Neural cell (in vitro differentiated cells): ENCODE measurements around the gene SND1.

Source experiments
- CTCF ChIP-seq: fragments of 450-650 bp; IDR thresholded peaks from 2 replicates; pipeline ENCODE4 v1.5.1; 2014; ENCODE audit warnings: antibody characterized with exemption, mild to moderate bottlenecking, moderate library complexity; ENCODE audit not compliant: poor library complexity, severe bottlenecking
- TAF1 ChIP-seq: IDR thresholded peaks from 2 replicates; pipeline ENCODE4 v1.6.1; 2012; ENCODE audit warnings: low read depth

DNA sequence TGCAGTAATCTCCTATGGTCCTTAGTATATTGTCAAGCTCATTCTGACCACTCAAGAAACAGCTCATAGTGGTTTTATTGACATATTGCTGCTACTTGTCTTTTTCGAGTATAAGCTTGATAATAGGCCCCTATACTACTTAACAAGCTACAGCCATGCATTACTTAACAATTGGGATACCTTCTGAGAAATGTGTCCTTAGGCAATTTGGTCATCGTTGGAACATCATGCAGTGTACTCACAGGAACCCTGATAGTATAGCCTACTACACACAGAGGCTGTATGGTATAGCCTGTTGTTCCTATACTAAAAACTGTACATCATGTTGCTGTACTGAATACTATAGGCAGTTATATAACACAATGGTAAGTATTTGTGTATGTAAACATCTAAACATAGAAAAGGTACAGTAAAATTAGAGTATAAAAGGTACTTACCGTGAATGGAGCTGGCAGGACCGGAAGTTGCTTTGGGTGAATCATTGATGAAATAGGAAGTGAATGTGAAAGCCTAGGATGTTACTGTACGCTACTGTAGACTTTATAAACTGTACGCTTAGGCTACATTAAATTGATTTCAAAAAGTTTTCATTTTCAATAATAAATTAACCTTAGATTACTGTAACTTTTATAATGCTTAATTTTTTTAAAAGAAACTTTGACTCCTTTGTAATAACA, 218.4 kb downstream of the SND1 start:
- TF ChIP-seq CTCF (no peak), TAF1 (no peak)
